ENCODE data around the gene ETF1.

The ETF1 gene

GRCh38 chr5:138580777-138581176, 37.7 kb upstream of the ETF1 start:
- in situ Hi-C loops (cut with MboI; ENCODE audit: low sequenced_read_pairs, unreplicated experiment), result no loop called here
- no peak for DNase-seq (ENCODE audit: low spot score)
- TF ChIP-seq CTCF (IDR thresholded peaks at IDR 0.05; ENCODE audit: borderline replicate concordance, control extremely low read depth, extremely low read depth, insufficient read depth, missing control alignments), result no peak

GRCh38 chr5:138580001-138580400, 37.0 kb upstream of the ETF1 start:
- in situ Hi-C loops (cut with MboI; ENCODE audit: low sequenced_read_pairs, unreplicated experiment), result no loop called here
- no peak for TF ChIP-seq CTCF (IDR thresholded peaks at IDR 0.05; ENCODE audit: borderline replicate concordance, control extremely low read depth, extremely low read depth, insufficient read depth, missing control alignments)
- DNase-seq (ENCODE audit: low spot score), result no peak

- no peak for DNase-seq (ENCODE audit: low spot score)
- no peak for TF ChIP-seq CTCF (IDR thresholded peaks at IDR 0.05; ENCODE audit: borderline replicate concordance, control extremely low read depth, extremely low read depth, insufficient read depth, missing control alignments)
- in situ Hi-C loops (cut with MboI; ENCODE audit: low sequenced_read_pairs, unreplicated experiment), result no loop called here
Observed at GRCh38 chr5:138579517-138579863, 36.5 kb upstream of the ETF1 start.

- no peak for DNase-seq (ENCODE audit: low spot score)
- TF ChIP-seq CTCF (IDR thresholded peaks at IDR 0.05; ENCODE audit: borderline replicate concordance, control extremely low read depth, extremely low read depth, insufficient read depth, missing control alignments), result no peak
- in situ Hi-C loops (cut with MboI; ENCODE audit: low sequenced_read_pairs, unreplicated experiment), result no loop called here
Observed at GRCh38 chr5:138577452-138577851, 34.4 kb upstream of the ETF1 start.

GRCh38 chr5:138575194-138576015, 32.4 kb upstream of the ETF1 start, which contains the start of gene HSPA9:
Gene HSPA9 (minus strand): TSS chr5:138575401. CDS start chr5:138575318, 83 bp downstream.
- in situ Hi-C loops (cut with MboI; ENCODE audit: low sequenced_read_pairs, unreplicated experiment), result no loop called here
- peak; percentile 99 for DNase-seq (ENCODE audit: low spot score)
- TF ChIP-seq CTCF (IDR thresholded peaks at IDR 0.05; ENCODE audit: borderline replicate concordance, control extremely low read depth, extremely low read depth, insufficient read depth, missing control alignments), result no peak

- no peak for DNase-seq (ENCODE audit: low spot score)
- no peak for TF ChIP-seq CTCF (IDR thresholded peaks at IDR 0.05; ENCODE audit: borderline replicate concordance, control extremely low read depth, extremely low read depth, insufficient read depth, missing control alignments)
- in situ Hi-C loops (cut with MboI; ENCODE audit: low sequenced_read_pairs, unreplicated experiment), result no loop called here
Observed at GRCh38 chr5:138574744-138575193, 31.7 kb upstream of the ETF1 start.

Measured in GM13976 (cell line).